Transverse colon (tissue), 4 donors: ENCODE data around the gene EPOP.

ENCODE experiments used
- EP300 ChIP-seq: sonication (generic); formaldehyde crosslinking; IDR thresholded peaks from one replicate; pipeline ENCODE4 v1.6.1; 2017; ENCODE audit warnings: antibody characterized with exemption, low read depth
- POLR2A ChIP-seq: fragments of 450-650 bp; IDR thresholded peaks from one replicate; pipeline ENCODE4 v1.6.1; 2016; ENCODE audit warnings: antibody characterized with exemption, mild to moderate bottlenecking, moderate library complexity
- POLR2AphosphoS5 ChIP-seq, 3 donors: sonication (generic); formaldehyde crosslinking; IDR thresholded peaks; one replicate each; pipeline ENCODE4 v1.6.1; 2016; ENCODE audit warnings: antibody characterized with exemption in 3 of 3
- TF ChIP-seq, protein P1 (sequence below), 5 experiments: fragments of 200-600 bp in 3 of 5; fragments of 450-650 bp in 2 of 5; sonication (generic) in 3 of 5; IDR thresholded peaks; 1 replicate in 2 of 5; 2 replicates in 3 of 5; pipeline ENCODE4 v1.5.1; 2016 to 2017; ENCODE audit warnings: antibody characterized with exemption in 5 of 5, inconsistent platforms in 3 of 5, mild to moderate bottlenecking in 2 of 5, moderate library complexity in 1 of 5

DNA sequence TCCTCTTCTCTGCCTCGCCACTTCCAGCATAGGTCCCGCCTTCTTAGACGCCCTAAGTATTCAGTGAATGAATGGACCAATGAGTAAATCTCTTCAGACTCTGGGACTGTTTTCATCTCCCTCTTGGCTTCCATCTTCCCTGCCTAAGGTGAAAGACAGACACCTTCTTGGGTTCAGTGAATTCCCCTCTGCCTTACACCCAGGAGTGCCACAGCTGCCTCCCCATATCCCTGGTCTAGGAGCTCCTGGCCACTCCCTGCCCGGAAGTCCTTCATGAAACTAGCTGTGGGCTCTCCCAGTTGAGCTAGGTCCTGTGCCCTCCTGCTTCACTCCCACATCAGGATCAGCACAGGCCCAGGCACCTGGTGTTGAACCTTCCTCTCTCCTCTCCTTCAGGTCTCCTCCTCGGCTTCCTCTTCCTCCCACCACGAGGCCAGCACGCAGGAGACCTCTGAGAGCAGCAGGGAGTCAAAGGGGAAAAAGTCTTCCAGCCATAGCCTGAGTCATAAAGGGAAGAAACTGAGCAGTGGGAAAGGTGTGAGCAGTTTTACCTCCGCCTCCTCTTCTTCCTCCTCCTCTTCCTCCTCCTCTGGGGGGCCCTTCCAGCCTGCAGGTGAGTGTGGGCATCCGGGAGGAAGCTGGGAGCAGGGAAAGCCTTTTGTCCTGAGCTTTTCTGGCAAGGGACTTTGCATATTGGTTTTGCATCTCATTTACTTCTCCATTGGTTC is 40.6 kb upstream of the EPOP start:
- TF ChIP-seq POLR2A, result no peak
- TF ChIP-seq, protein P1, sequence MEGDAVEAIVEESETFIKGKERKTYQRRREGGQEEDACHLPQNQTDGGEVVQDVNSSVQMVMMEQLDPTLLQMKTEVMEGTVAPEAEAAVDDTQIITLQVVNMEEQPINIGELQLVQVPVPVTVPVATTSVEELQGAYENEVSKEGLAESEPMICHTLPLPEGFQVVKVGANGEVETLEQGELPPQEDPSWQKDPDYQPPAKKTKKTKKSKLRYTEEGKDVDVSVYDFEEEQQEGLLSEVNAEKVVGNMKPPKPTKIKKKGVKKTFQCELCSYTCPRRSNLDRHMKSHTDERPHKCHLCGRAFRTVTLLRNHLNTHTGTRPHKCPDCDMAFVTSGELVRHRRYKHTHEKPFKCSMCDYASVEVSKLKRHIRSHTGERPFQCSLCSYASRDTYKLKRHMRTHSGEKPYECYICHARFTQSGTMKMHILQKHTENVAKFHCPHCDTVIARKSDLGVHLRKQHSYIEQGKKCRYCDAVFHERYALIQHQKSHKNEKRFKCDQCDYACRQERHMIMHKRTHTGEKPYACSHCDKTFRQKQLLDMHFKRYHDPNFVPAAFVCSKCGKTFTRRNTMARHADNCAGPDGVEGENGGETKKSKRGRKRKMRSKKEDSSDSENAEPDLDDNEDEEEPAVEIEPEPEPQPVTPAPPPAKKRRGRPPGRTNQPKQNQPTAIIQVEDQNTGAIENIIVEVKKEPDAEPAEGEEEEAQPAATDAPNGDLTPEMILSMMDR (IDR thresholded peaks at IDR 0.05), result no peak
- TF ChIP-seq POLR2AphosphoS5 (IDR thresholded peaks at IDR 0.05), result no peak
- no peak for TF ChIP-seq EP300
